ENCODE data around the gene HTR2A. TPM values are rescaled to one million over a fixed set of nuclear protein-coding genes. Genes with fewer than 3 reads are reported as not detected.

Gene HTR2A
- total RNA-seq, 2 donors from 2014 or later, result 27.2 to 28.9 TPM

Other genes with a start within 250 kb of the HTR2A start
- 100 to 1,000 TPM; 130 to 141 TPM for gene ESD, start 99.9 kb downstream of the HTR2A start, total RNA-seq

All from posterior vena cava (tissue), 2 donors.